ENCODE results near the gene DCBLD1.
"Not testable (repeated sequence)": the region's sequence is repeated elsewhere in the genome, so short reads cannot be mapped to it uniquely, and the experiment has no call there.

The DCBLD1 gene

DNA sequence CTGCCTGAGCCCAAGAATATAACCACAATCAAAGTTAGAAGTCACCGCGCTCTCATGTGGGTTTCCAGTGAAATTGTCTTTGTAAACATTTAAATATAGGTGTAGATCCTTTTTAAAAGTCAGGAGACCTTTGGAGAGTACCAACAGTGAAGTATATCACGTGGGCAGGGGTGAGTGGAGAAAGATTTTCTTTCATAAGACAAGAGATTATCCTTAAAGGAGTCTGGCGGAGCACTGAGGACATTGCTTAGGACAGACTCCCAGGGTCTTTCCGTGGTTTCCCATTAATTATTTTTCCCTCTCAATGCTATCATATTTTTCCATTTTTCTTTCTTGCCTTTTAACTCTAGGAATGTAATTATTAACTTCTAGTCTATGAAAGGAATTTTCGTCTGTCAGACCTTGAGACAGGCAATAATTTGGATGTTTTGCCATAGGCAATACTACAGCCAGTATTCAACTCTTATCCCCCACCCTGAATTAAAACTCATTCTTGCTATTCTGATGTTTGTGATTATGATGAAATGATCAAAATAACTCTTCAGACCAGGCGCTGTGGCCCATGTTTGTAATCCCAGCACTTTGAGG, 31.4 kb downstream of the DCBLD1 start:
- H3K4me3 ChIP-seq (ENCODE audit: low read depth, low read length), result no peak overlapping the region
- TF ChIP-seq, protein P1, sequence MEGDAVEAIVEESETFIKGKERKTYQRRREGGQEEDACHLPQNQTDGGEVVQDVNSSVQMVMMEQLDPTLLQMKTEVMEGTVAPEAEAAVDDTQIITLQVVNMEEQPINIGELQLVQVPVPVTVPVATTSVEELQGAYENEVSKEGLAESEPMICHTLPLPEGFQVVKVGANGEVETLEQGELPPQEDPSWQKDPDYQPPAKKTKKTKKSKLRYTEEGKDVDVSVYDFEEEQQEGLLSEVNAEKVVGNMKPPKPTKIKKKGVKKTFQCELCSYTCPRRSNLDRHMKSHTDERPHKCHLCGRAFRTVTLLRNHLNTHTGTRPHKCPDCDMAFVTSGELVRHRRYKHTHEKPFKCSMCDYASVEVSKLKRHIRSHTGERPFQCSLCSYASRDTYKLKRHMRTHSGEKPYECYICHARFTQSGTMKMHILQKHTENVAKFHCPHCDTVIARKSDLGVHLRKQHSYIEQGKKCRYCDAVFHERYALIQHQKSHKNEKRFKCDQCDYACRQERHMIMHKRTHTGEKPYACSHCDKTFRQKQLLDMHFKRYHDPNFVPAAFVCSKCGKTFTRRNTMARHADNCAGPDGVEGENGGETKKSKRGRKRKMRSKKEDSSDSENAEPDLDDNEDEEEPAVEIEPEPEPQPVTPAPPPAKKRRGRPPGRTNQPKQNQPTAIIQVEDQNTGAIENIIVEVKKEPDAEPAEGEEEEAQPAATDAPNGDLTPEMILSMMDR (IDR thresholded peaks at IDR 0.05; ENCODE audit: low read depth, low read length, missing control alignments), result no peak
- DNase-seq (ENCODE audit: low read depth), result no peak

DNA sequence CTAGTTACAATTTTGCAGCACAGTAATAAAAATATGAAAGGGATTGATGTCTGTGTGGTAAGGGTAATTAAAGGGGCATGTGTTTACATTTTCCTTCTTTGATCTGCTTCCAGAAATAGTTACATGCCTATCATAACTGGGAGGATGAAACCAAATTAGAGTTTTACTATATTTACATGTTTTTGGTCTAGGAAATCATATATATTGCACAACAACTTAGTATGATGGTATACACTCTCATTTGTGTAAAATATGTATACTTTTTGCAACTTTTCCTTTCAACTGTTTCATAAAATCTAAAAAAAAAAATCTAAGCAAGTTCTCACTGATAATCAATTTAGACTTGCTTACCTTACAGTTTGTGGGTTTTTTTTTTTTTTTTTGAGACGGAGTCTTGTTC, 32.2 kb downstream of the DCBLD1 start:
- DNase-seq (ENCODE audit: low read depth), result no peak
- H3K4me3 ChIP-seq (ENCODE audit: low read depth, low read length), result no peak overlapping the region
- TF ChIP-seq, protein P1 (IDR thresholded peaks at IDR 0.05; ENCODE audit: low read depth, low read length, missing control alignments), result no peak

DNA sequence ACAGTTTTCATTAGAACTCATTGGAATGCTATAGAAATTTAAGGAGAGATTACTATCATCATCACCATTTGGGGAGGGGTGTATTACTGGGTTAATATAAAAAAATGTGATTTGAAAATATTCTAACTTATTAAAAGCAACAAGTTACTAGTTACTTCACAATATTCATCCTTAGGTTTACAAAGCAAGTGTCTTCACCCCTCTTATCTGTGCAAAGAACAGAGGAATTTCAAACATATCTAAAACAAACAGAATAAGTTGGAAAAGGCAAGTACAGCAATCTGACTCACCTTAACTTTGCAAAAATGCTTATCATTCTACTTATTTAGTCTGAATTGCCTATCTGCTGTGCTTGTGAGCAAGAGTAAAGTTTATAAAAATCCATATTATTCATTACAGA, 32.9 kb downstream of the DCBLD1 start:
- TF ChIP-seq, protein P1 (IDR thresholded peaks at IDR 0.05; ENCODE audit: low read depth, low read length, missing control alignments), result no peak
- H3K4me3 ChIP-seq (ENCODE audit: low read depth, low read length), result no peak overlapping the region
- DNase-seq (ENCODE audit: low read depth), result no peak

DNA sequence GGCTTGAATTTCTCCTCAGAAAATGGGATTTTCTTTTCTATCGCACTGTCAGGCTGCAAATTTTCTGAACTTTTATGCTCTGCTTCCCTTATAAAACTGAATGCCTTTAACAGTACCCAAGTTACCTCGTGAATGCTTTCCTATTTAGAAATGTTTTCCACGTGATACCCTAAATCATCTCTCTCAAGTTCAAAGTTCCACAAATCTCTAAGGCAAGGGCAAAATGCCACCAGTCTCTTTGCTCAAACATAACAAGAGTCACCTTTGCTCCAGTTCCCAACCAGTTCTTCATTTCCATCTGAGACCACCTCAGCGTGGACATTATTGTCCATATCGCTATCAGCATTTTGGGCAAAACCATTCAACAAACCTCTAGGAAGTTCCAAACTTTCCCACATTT, 35.5 kb downstream of the DCBLD1 start:
- H3K4me3 ChIP-seq (ENCODE audit: low read depth, low read length); DNase-seq (ENCODE audit: low read depth): not testable (repeated sequence)

DNA sequence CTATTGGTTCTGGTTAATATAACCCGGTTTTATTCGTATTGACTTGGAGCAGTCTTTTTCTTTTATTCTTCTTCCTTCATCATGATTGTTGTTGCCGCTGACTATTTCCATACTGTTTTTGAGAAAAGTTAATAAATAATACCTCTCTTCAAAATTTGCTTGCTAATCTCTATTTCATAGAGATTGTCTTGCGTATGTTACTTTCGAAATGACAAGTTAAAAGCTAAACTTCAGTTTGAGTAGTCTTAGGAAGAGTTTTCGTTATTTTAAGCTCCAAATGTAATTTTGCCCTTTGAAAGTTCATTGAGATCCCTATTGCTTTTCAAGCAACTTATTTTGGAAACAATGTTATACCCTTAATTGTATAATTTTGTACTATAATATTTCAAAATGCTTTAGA, 36.4 kb downstream of the DCBLD1 start:
- TF ChIP-seq, protein P1 (IDR thresholded peaks at IDR 0.05; ENCODE audit: low read depth, low read length, missing control alignments), result no peak
- no peak for DNase-seq (ENCODE audit: low read depth)
- no peak overlapping the region for H3K4me3 ChIP-seq (ENCODE audit: low read depth, low read length)

DNA sequence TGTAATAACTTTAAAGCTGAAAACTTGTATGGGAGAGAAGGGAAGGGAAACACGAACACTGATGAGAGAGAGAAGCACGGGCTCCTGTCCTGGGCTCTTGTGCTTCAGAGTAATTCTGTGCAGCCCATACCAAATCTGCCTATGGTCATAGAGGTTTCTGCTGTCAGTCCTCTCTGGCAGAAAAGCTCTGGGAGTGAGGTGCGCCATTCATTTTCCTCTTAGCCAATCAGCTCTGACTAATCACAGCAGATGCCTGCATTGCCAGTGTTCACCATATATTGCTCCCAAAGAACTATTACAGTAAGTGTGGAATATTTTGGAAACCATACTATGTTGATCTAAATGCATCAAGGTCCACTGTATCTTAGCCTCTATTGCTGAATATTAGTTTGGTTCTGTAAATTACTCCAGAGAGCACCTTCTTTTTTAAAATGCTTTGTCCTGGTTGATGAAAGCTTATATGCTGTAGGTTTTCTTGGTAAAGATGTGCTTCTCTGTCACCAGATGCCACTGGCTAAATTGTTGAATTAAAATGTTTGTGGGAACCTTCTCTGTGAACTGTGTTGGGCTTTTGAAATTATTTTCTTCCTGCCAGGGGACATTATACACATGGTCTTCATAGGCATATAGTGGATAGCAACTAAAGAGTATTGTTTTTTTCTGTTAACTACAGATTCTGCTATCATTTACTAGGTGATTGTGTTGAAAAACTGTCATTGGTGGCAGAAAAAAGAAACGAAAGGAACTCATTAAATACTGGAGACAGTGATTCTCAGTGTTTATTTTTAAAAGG, 38.3 kb downstream of the DCBLD1 start:
- DNase-seq (ENCODE audit: low read depth), result no peak
- TF ChIP-seq, protein P1 (IDR thresholded peaks at IDR 0.05; ENCODE audit: low read depth, low read length, missing control alignments), result no peak
- no peak overlapping the region for H3K4me3 ChIP-seq (ENCODE audit: low read depth, low read length)

DNA sequence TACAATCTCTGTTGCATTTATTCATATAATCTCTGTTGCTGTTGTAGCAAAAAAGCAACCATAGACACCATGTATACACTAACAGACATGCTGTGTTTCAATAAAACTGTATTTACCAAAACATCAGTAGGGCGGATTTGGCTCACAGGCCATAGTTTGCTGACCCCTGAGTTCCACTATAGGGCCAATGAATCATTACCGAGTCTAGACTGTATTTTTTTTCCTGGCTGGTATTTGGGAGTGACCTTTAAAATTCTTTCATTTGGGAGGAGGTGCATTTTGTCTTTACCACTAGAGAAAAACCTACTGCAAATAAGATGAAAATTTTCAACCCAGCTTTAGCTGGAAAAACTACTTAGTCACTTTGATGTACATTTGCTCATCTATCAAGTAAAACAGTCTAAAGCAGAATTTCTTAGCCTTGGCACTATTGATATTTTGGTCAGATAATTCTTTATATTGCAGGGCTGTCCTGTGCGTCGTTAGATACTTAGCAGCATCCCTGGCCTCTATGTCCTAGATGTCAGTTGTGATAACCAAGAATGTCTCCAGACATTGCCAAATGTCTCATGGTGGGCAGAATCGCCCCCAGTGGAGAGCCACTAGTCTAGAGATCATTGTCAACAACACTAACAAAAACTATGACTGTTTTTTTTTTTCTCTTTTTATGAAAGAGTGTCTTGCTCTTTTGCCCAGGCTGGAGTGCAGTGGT, 39.5 kb downstream of the DCBLD1 start:
- TF ChIP-seq, protein P1 (IDR thresholded peaks at IDR 0.05; ENCODE audit: low read depth, low read length, missing control alignments), result no peak
- no peak for DNase-seq (ENCODE audit: low read depth)
- H3K4me3 ChIP-seq (ENCODE audit: low read depth, low read length), result no peak overlapping the region
